Stomach smooth muscle (tissue), 2 donors: ENCODE measurements around the gene FZR1.

Source experiments
- H3K27ac ChIP-seq: one replicate; pipeline ENCODE4 v1.7.0; 2013; ENCODE audit warnings: mild to moderate bottlenecking, low read length, inconsistent platforms
- H3K27me3 ChIP-seq, 2 donors: one replicate each; pipeline ENCODE4 v1.7.0; 2013; ENCODE audit warnings: low read length in 2 of 2; ENCODE audit not compliant: insufficient read depth in 2 of 2, control insufficient read depth in 1 of 2
- H3K36me3 ChIP-seq, 2 donors: one replicate each; pipeline ENCODE4 v1.7.0; 2013; ENCODE audit warnings: low read length in 2 of 2; ENCODE audit not compliant: control insufficient read depth in 2 of 2, insufficient read depth in 2 of 2
- H3K4me1 ChIP-seq: one replicate; pipeline ENCODE4 v1.7.0; 2013; ENCODE audit warnings: low read length; ENCODE audit not compliant: control insufficient read depth, insufficient read depth
- H3K4me3 ChIP-seq, 2 donors: one replicate each; pipeline ENCODE4 v1.7.0; 2013; ENCODE audit warnings: low read length in 2 of 2
- H3K9ac ChIP-seq, 2 donors: one replicate each; pipeline ENCODE4 v1.7.0; 2013; ENCODE audit warnings: low read length in 2 of 2, mild to moderate bottlenecking in 1 of 2
- H3K9me3 ChIP-seq, 2 donors: one replicate each; pipeline ENCODE4 v1.7.0; 2013; ENCODE audit warnings: low read length in 2 of 2; ENCODE audit not compliant: control insufficient read depth in 2 of 2
- donor health status: healthy.
- donor health status: Pancreatic carcinoma.

FZR1 gene

GRCh38 chr19:3543150-3544057 is 37.3 kb downstream of the FZR1 start:
- Histone ChIP-seq H3K36me3 (peaks cover 3 to 4% of the 10 kb centered on the region in 2 donors), H3K27me3 (no peaks in the 10 kb centered on the region), H3K9ac (no peak overlapping the region), H3K4me1 (peaks cover 2% of the 10 kb centered on the region), H3K4me3 (no peak overlapping the region), H3K9me3 (no peaks in the 10 kb centered on the region), H3K27ac (no peak overlapping the region)

- H3K9ac ChIP-seq, result no peak overlapping the region
- no peaks in the 10 kb centered on the region for H3K4me1 ChIP-seq
- H3K27ac ChIP-seq, result no peak overlapping the region
Measured at GRCh38 chr19:3544058-3544376, 37.9 kb downstream of the FZR1 start.

GRCh38 chr19:3544742-3545668 is 38.9 kb downstream of the FZR1 start:
- no peaks in the 10 kb centered on the region for H3K9me3 ChIP-seq
- no peak overlapping the region for H3K9ac ChIP-seq
- no peaks in the 10 kb centered on the region for H3K4me1 ChIP-seq
- peaks cover 2 to 4% of the 10 kb centered on the region in 2 donors for H3K36me3 ChIP-seq
- no peak overlapping the region for H3K27ac ChIP-seq
- H3K4me3 ChIP-seq, result no peak overlapping the region
- H3K27me3 ChIP-seq, result no peaks in the 10 kb centered on the region

More at GRCh38 chr19:3544058-3544376, 37.9 kb downstream of the FZR1 start:
- Histone ChIP-seq H3K36me3 (peaks cover 3 to 4% of the 10 kb centered on the region in 2 donors), H3K9me3 (no peaks in the 10 kb centered on the region), H3K27me3 (no peaks in the 10 kb centered on the region), H3K4me3 (no peak overlapping the region)

GRCh38 chr19:3545669-3546034 is 39.5 kb downstream of the FZR1 start:
- H3K4me3 ChIP-seq, result no peak overlapping the region
- H3K4me1 ChIP-seq, result no peaks in the 10 kb centered on the region
- peaks cover 2 to 4% of the 10 kb centered on the region in 2 donors for H3K36me3 ChIP-seq
- no peak overlapping the region for H3K27ac ChIP-seq
- no peaks in the 10 kb centered on the region for H3K27me3 ChIP-seq
- no peaks in the 10 kb centered on the region for H3K9me3 ChIP-seq
- H3K9ac ChIP-seq, result no peak overlapping the region

- peaks cover 2 to 4% of the 10 kb centered on the region in 2 donors for H3K36me3 ChIP-seq
- H3K4me1 ChIP-seq, result no peaks in the 10 kb centered on the region
- no peak overlapping the region for H3K4me3 ChIP-seq
- no peak overlapping the region for H3K9ac ChIP-seq
- H3K9me3 ChIP-seq, result no peaks in the 10 kb centered on the region
- H3K27ac ChIP-seq, result no peak overlapping the region
- no peaks in the 10 kb centered on the region for H3K27me3 ChIP-seq
Measured at GRCh38 chr19:3546119-3546518, 40.0 kb downstream of the FZR1 start.

- peaks cover 2 to 4% of the 10 kb centered on the region in 2 donors for H3K36me3 ChIP-seq
- H3K27me3 ChIP-seq, result no peaks in the 10 kb centered on the region
- no peak overlapping the region for H3K27ac ChIP-seq
- no peaks in the 10 kb centered on the region for H3K4me1 ChIP-seq
- H3K4me3 ChIP-seq, result no peak overlapping the region
- no peak overlapping the region for H3K9ac ChIP-seq
- no peaks in the 10 kb centered on the region for H3K9me3 ChIP-seq
Measured at GRCh38 chr19:3547301-3547731, 41.2 kb downstream of the FZR1 start.

- no peak overlapping the region for H3K27ac ChIP-seq
- no peak overlapping the region for H3K4me3 ChIP-seq
- H3K27me3 ChIP-seq, result no peaks in the 10 kb centered on the region
- peaks cover 2% of the 10 kb centered on the region for H3K4me1 ChIP-seq
- H3K36me3 ChIP-seq, result peaks cover 2 to 4% of the 10 kb centered on the region in 2 donors
- no peak overlapping the region for H3K9ac ChIP-seq
- no peaks in the 10 kb centered on the region for H3K9me3 ChIP-seq
Measured at GRCh38 chr19:3547767-3548282, 41.7 kb downstream of the FZR1 start.

GRCh38 chr19:3548606-3549005 is 42.5 kb downstream of the FZR1 start:
- H3K4me3 ChIP-seq, result no peak overlapping the region
- H3K9me3 ChIP-seq, result no peaks in the 10 kb centered on the region
- no peak overlapping the region for H3K27ac ChIP-seq
- peaks cover 4% of the 10 kb centered on the region for H3K4me1 ChIP-seq
- no peaks in the 10 kb centered on the region for H3K27me3 ChIP-seq
- peaks cover 2 to 4% of the 10 kb centered on the region in 2 donors for H3K36me3 ChIP-seq
- no peak overlapping the region for H3K9ac ChIP-seq

- Histone ChIP-seq H3K27ac (no peak overlapping the region), H3K4me1 (peaks cover 4% of the 10 kb centered on the region), H3K9me3 (no peaks in the 10 kb centered on the region), H3K4me3 (no peak overlapping the region), H3K36me3 (peaks cover 2 to 4% of the 10 kb centered on the region in 2 donors), H3K27me3 (no peaks in the 10 kb centered on the region), H3K9ac (no peak overlapping the region)
Measured at GRCh38 chr19:3549816-3550215, 43.7 kb downstream of the FZR1 start.

- Histone ChIP-seq H3K9ac (no peak overlapping the region), H3K4me1 (peaks cover 13% of the 10 kb centered on the region), H3K27ac (no peak overlapping the region), H3K9me3 (no peaks in the 10 kb centered on the region), H3K4me3 (no peak overlapping the region), H3K36me3 (no peaks in the 10 kb centered on the region), H3K27me3 (no peaks in the 10 kb centered on the region)
Measured at GRCh38 chr19:3550947-3551791, 45.1 kb downstream of the FZR1 start.
